Measurements from ENCODE around the gene DHRSX. TPM values are rescaled to one million over a fixed set of nuclear protein-coding genes. Genes with fewer than 3 reads are reported as not detected.

DHRSX gene
- polyA plus RNA-seq, 2 donors, result 2.5 to 5.9 TPM

- Histone ChIP-seq H3K4me3 (ENCODE audit: low read depth in 1 of 2, low read length in 2 of 2) (no peak overlapping the region), H3K36me3 (ENCODE audit: control insufficient read depth in 2 of 2, insufficient read depth in 2 of 2, low read length in 1 of 2) (peaks cover 7 to 34% of the 10 kb centered on the region in 2 donors), H3K27ac (ENCODE audit: low read depth in 2 of 2, low read length in 1 of 2) (no peak overlapping the region), H3K27me3 (ENCODE audit: control insufficient read depth in 1 of 2, insufficient read depth in 2 of 2, low read length in 2 of 2) (no peaks in the 10 kb centered on the region), H3K4me1 (ENCODE audit: control insufficient read depth in 2 of 2, insufficient read depth in 2 of 2, low read length in 1 of 2) (peaks cover 3% of the 10 kb centered on the region in 2 donors), H3K9me3 (ENCODE audit: control insufficient read depth in 2 of 2, insufficient read depth in 1 of 2, low read depth in 1 of 2, low read length in 1 of 2) (no peaks in the 10 kb centered on the region)
- WGBS, 2 donors, result 96 to 97% methylated on average over 63 to 65 of the region's 65 CpGs
Observed at GRCh38 chrX:2489446-2490445, 11.0 kb downstream of the DHRSX start.

GRCh38 chrX:2488621-2489285 is 12.0 kb downstream of the DHRSX start:
- WGBS, 2 donors, result 96 to 98% methylated on average over 50 of the region's 50 CpGs
- H3K36me3 ChIP-seq (ENCODE audit: control insufficient read depth in 2 of 2, insufficient read depth in 2 of 2, low read length in 1 of 2), result peaks cover 7 to 34% of the 10 kb centered on the region in 2 donors
- H3K27me3 ChIP-seq (ENCODE audit: control insufficient read depth in 1 of 2, insufficient read depth in 2 of 2, low read length in 2 of 2), result no peaks in the 10 kb centered on the region
- H3K9me3 ChIP-seq (ENCODE audit: control insufficient read depth in 2 of 2, insufficient read depth in 1 of 2, low read depth in 1 of 2, low read length in 1 of 2), result no peaks in the 10 kb centered on the region
- no peak overlapping the region for H3K27ac ChIP-seq (ENCODE audit: low read depth in 2 of 2, low read length in 1 of 2)
- H3K4me1 ChIP-seq (ENCODE audit: control insufficient read depth in 2 of 2, insufficient read depth in 2 of 2, low read length in 1 of 2), result peaks cover 3% of the 10 kb centered on the region in 2 donors
- no peak overlapping the region for H3K4me3 ChIP-seq (ENCODE audit: low read depth in 1 of 2, low read length in 2 of 2)

- Histone ChIP-seq H3K4me1 (ENCODE audit: control insufficient read depth in 2 of 2, insufficient read depth in 2 of 2, low read length in 1 of 2) (peaks cover 3% of the 10 kb centered on the region in 2 donors), H3K9me3 (ENCODE audit: control insufficient read depth in 2 of 2, insufficient read depth in 1 of 2, low read depth in 1 of 2, low read length in 1 of 2) (no peaks in the 10 kb centered on the region), H3K27me3 (ENCODE audit: control insufficient read depth in 1 of 2, insufficient read depth in 2 of 2, low read length in 2 of 2) (no peaks in the 10 kb centered on the region), H3K36me3 (ENCODE audit: control insufficient read depth in 2 of 2, insufficient read depth in 2 of 2, low read length in 1 of 2) (peaks cover 7 to 34% of the 10 kb centered on the region in 2 donors), H3K4me3 (ENCODE audit: low read depth in 1 of 2, low read length in 2 of 2) (no peak overlapping the region), H3K27ac (ENCODE audit: low read depth in 2 of 2, low read length in 1 of 2) (no peak overlapping the region)
- 90 to 92% methylated on average over 16 of the region's 16 CpGs for WGBS, 2 donors
Observed at GRCh38 chrX:2487366-2487765, 13.4 kb downstream of the DHRSX start.

- Histone ChIP-seq H3K4me1 (ENCODE audit: control insufficient read depth in 2 of 2, insufficient read depth in 2 of 2, low read length in 1 of 2) (peaks cover 3% of the 10 kb centered on the region in 2 donors), H3K4me3 (ENCODE audit: low read depth in 1 of 2, low read length in 2 of 2) (no peak overlapping the region), H3K27ac (ENCODE audit: low read depth in 2 of 2, low read length in 1 of 2) (no peak overlapping the region), H3K27me3 (ENCODE audit: control insufficient read depth in 1 of 2, insufficient read depth in 2 of 2, low read length in 2 of 2) (no peaks in the 10 kb centered on the region), H3K9me3 (ENCODE audit: control insufficient read depth in 2 of 2, insufficient read depth in 1 of 2, low read depth in 1 of 2, low read length in 1 of 2) (no peaks in the 10 kb centered on the region), H3K36me3 (ENCODE audit: control insufficient read depth in 2 of 2, insufficient read depth in 2 of 2, low read length in 1 of 2) (peaks cover 7 to 34% of the 10 kb centered on the region in 2 donors)
- WGBS, 2 donors, result 77 to 82% methylated on average over 29 of the region's 29 CpGs
Observed at GRCh38 chrX:2486476-2487133, 14.2 kb downstream of the DHRSX start.

GRCh38 chrX:2485789-2486345 is 14.9 kb downstream of the DHRSX start:
- no peaks in the 10 kb centered on the region for H3K27me3 ChIP-seq (ENCODE audit: control insufficient read depth in 1 of 2, insufficient read depth in 2 of 2, low read length in 2 of 2)
- H3K4me1 ChIP-seq (ENCODE audit: control insufficient read depth in 2 of 2, insufficient read depth in 2 of 2, low read length in 1 of 2), result peaks cover 3% of the 10 kb centered on the region in 2 donors
- H3K27ac ChIP-seq (ENCODE audit: low read depth in 2 of 2, low read length in 1 of 2), result peak overlapping the region in 1 of 2 donors; percentile 59
- H3K36me3 ChIP-seq (ENCODE audit: control insufficient read depth in 2 of 2, insufficient read depth in 2 of 2, low read length in 1 of 2), result peaks cover 7 to 34% of the 10 kb centered on the region in 2 donors
- no peak overlapping the region for H3K4me3 ChIP-seq (ENCODE audit: low read depth in 1 of 2, low read length in 2 of 2)
- H3K9me3 ChIP-seq (ENCODE audit: control insufficient read depth in 2 of 2, insufficient read depth in 1 of 2, low read depth in 1 of 2, low read length in 1 of 2), result no peaks in the 10 kb centered on the region
- 69 to 77% methylated on average over 10 of the region's 10 CpGs for WGBS, 2 donors

GRCh38 chrX:2484721-2485648 is 15.8 kb downstream of the DHRSX start:
- no peak overlapping the region for H3K4me3 ChIP-seq (ENCODE audit: low read depth in 1 of 2, low read length in 2 of 2)
- H3K27me3 ChIP-seq (ENCODE audit: control insufficient read depth in 1 of 2, insufficient read depth in 2 of 2, low read length in 2 of 2), result no peaks in the 10 kb centered on the region
- WGBS, 2 donors, result 47 to 59% methylated on average over 26 of the region's 26 CpGs
- peaks cover 3% of the 10 kb centered on the region in 2 donors for H3K4me1 ChIP-seq (ENCODE audit: control insufficient read depth in 2 of 2, insufficient read depth in 2 of 2, low read length in 1 of 2)
- peaks cover 7 to 27% of the 10 kb centered on the region in 2 donors for H3K36me3 ChIP-seq (ENCODE audit: control insufficient read depth in 2 of 2, insufficient read depth in 2 of 2, low read length in 1 of 2)
- no peaks in the 10 kb centered on the region for H3K9me3 ChIP-seq (ENCODE audit: control insufficient read depth in 2 of 2, insufficient read depth in 1 of 2, low read depth in 1 of 2, low read length in 1 of 2)
- H3K27ac ChIP-seq (ENCODE audit: low read depth in 2 of 2, low read length in 1 of 2), result peak overlapping the region; percentile 53 to 70

GRCh38 chrX:2484256-2484655 is 16.5 kb downstream of the DHRSX start:
- WGBS, 2 donors, result 57 to 60% methylated on average over 12 of the region's 12 CpGs
- Histone ChIP-seq H3K9me3 (ENCODE audit: control insufficient read depth in 2 of 2, insufficient read depth in 1 of 2, low read depth in 1 of 2, low read length in 1 of 2) (peaks cover 0 to 3% of the 10 kb centered on the region in 2 donors), H3K4me1 (ENCODE audit: control insufficient read depth in 2 of 2, insufficient read depth in 2 of 2, low read length in 1 of 2) (peaks cover 3 to 6% of the 10 kb centered on the region in 2 donors), H3K27me3 (ENCODE audit: control insufficient read depth in 1 of 2, insufficient read depth in 2 of 2, low read length in 2 of 2) (no peaks in the 10 kb centered on the region), H3K4me3 (ENCODE audit: low read depth in 1 of 2, low read length in 2 of 2) (no peak overlapping the region), H3K27ac (ENCODE audit: low read depth in 2 of 2, low read length in 1 of 2) (peak overlapping the region; percentile 53 to 70), H3K36me3 (ENCODE audit: control insufficient read depth in 2 of 2, insufficient read depth in 2 of 2, low read length in 1 of 2) (peaks cover 2 to 22% of the 10 kb centered on the region in 2 donors)

GRCh38 chrX:2483398-2484060 is 17.2 kb downstream of the DHRSX start:
- Histone ChIP-seq H3K36me3 (ENCODE audit: control insufficient read depth in 2 of 2, insufficient read depth in 2 of 2, low read length in 1 of 2) (peaks cover 2 to 18% of the 10 kb centered on the region in 2 donors), H3K27me3 (ENCODE audit: control insufficient read depth in 1 of 2, insufficient read depth in 2 of 2, low read length in 2 of 2) (no peaks in the 10 kb centered on the region), H3K4me3 (ENCODE audit: low read depth in 1 of 2, low read length in 2 of 2) (no peak overlapping the region), H3K4me1 (ENCODE audit: control insufficient read depth in 2 of 2, insufficient read depth in 2 of 2, low read length in 1 of 2) (peaks cover 3 to 6% of the 10 kb centered on the region in 2 donors), H3K27ac (ENCODE audit: low read depth in 2 of 2, low read length in 1 of 2) (peak overlapping the region; percentile 26 to 41), H3K9me3 (ENCODE audit: control insufficient read depth in 2 of 2, insufficient read depth in 1 of 2, low read depth in 1 of 2, low read length in 1 of 2) (peaks cover 0 to 3% of the 10 kb centered on the region in 2 donors)
- 67 to 73% methylated on average over 16 of the region's 16 CpGs for WGBS, 2 donors
